ENCODE results near the gene POLR2I.
"Not testable (repeated sequence)": the region's sequence is repeated elsewhere in the genome, so short reads cannot be mapped to it uniquely, and the experiment has no call there.

The POLR2I gene

GRCh38 chr19:36141039-36141927 lies 26.6 kb upstream of the POLR2I start:
- peak; percentile 79 for DNase-seq (ENCODE audit: low read depth)
- TF ChIP-seq CTCF (conservative IDR thresholded peaks at IDR 0.05; ENCODE audit: control insufficient read depth, insufficient read depth, low read depth, low read length) = no peak

GRCh38 chr19:36140304-36141038 lies 25.8 kb upstream of the POLR2I start:
- DNase-seq (ENCODE audit: low read depth) = peak; percentile 32
- TF ChIP-seq CTCF (conservative IDR thresholded peaks at IDR 0.05; ENCODE audit: control insufficient read depth, insufficient read depth, low read depth, low read length) = no peak
- peak overlapping the region; percentile 100 for H3K4me3 ChIP-seq (ENCODE audit: control insufficient read depth, low read depth, low read length)

More at GRCh38 chr19:36141039-36141927, 26.6 kb upstream of the POLR2I start:
- H3K4me3 ChIP-seq (ENCODE audit: control insufficient read depth, low read depth, low read length) = peak overlapping the region; percentile 100

GRCh38 chr19:36139473-36140303 lies 25.0 kb upstream of the POLR2I start, which contains the start of gene CAPNS1:
CAPNS1 (plus strand) TSS chr19:36140066; CDS start chr19:36141012, 946 bp downstream.
- DNase-seq (ENCODE audit: low read depth) = peak; percentile 93
- no peak for TF ChIP-seq CTCF (conservative IDR thresholded peaks at IDR 0.05; ENCODE audit: control insufficient read depth, insufficient read depth, low read depth, low read length)
- H3K4me3 ChIP-seq (ENCODE audit: control insufficient read depth, low read depth, low read length) = peak within 1 kb of the TSS; percentile 100

GRCh38 chr19:36139120-36139472 lies 24.4 kb upstream of the POLR2I start:
- peak overlapping the region; percentile 100 for H3K4me3 ChIP-seq (ENCODE audit: control insufficient read depth, low read depth, low read length)
- no peak for TF ChIP-seq CTCF (conservative IDR thresholded peaks at IDR 0.05; ENCODE audit: control insufficient read depth, insufficient read depth, low read depth, low read length)
- no peak for DNase-seq (ENCODE audit: low read depth)

- no peak for TF ChIP-seq CTCF (conservative IDR thresholded peaks at IDR 0.05; ENCODE audit: control insufficient read depth, insufficient read depth, low read depth, low read length)
- DNase-seq (ENCODE audit: low read depth) = peak; percentile 42
- no peak overlapping the region for H3K4me3 ChIP-seq (ENCODE audit: control insufficient read depth, low read depth, low read length)
Measured at GRCh38 chr19:36136964-36137686, 22.4 kb upstream of the POLR2I start.

GRCh38 chr19:36134867-36135266 lies 20.2 kb upstream of the POLR2I start:
- DNase-seq (ENCODE audit: low read depth); H3K4me3 ChIP-seq (ENCODE audit: control insufficient read depth, low read depth, low read length): not testable (repeated sequence)

- H3K4me3 ChIP-seq (ENCODE audit: control insufficient read depth, low read depth, low read length); DNase-seq (ENCODE audit: low read depth): not testable (repeated sequence)
Measured at GRCh38 chr19:36131221-36131620, 16.5 kb upstream of the POLR2I start.

Data from fibroblast of mammary gland (primary cell).